HG02763 (cell line): ENCODE measurements around the gene KIF4A.

Experiments used
- ATAC-seq: cut with Tn5 transposase; IDR thresholded peaks from one replicate; pipeline ENCODE4 v1.9.1; 2021; ENCODE audit warnings: mild to moderate bottlenecking, moderate library complexity; ENCODE audit not compliant: unreplicated experiment

The KIF4A gene

GRCh38 chrX:70464051-70464450 lies 174.1 kb downstream of the KIF4A start:
- no peak for ATAC-seq

GRCh38 chrX:70466968-70467367 lies 177.1 kb downstream of the KIF4A start:
- no peak for ATAC-seq

GRCh38 chrX:70468709-70469108 lies 178.8 kb downstream of the KIF4A start:
- no peak for ATAC-seq
